Measurements from ENCODE around the gene FOXL2NB.

Gene FOXL2NB

DNA sequence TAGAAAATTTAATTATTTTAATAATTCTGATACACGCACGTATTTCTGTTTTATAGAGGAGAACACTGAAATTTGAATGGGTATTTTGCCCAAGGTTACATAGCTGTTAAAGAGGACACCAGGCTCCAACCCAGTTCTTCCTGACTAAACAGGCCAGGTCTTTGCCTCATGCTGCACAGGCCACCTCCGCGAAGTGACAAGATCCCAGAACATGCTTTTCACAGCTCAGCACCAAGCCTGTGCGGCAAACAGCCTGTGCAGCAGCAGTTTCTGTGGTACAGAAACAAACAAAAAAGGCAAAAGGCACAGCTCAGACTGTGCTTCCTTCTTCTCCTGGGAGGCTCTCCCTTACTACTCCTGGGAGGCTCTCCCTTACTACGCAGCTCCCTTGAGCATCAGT, 6.6 kb upstream of the FOXL2NB start:
- TF ChIP-seq CTCF (IDR thresholded peaks at IDR 0.05; ENCODE audit: low read depth, low read length), result no peak
- in situ Hi-C loops (cut with HindIII; ENCODE audit: low sequenced_read_pairs), result loop anchor here (10.0 kb wide), 1 partner anchor 404 kb away; the partner anchor contains the start of gene MRPS22
- no peak for DNase-seq (ENCODE audit: low read depth, low spot score)
- H3K4me3 ChIP-seq (ENCODE audit: low read depth, low read length), result no peak overlapping the region

GRCh38 chr3:138941259-138941885, 5.6 kb upstream of the FOXL2NB start:
- no peak overlapping the region for H3K4me3 ChIP-seq (ENCODE audit: low read depth, low read length)
- peak; percentile 36 for DNase-seq (ENCODE audit: low read depth, low spot score)
- peak; percentile 72 for TF ChIP-seq CTCF (IDR thresholded peaks at IDR 0.05; ENCODE audit: low read depth, low read length)
- in situ Hi-C loops (cut with HindIII; ENCODE audit: low sequenced_read_pairs), result loop anchor here (10.0 kb wide), 1 partner anchor 403 kb away; the partner anchor contains the start of gene MRPS22

- H3K4me3 ChIP-seq (ENCODE audit: low read depth, low read length), result no peak overlapping the region
- DNase-seq (ENCODE audit: low read depth, low spot score), result no peak
- in situ Hi-C loops (cut with HindIII; ENCODE audit: low sequenced_read_pairs), result loop anchor here (10.0 kb wide), 1 partner anchor 403 kb away; the partner anchor contains the start of gene MRPS22
Measured at GRCh38 chr3:138942271-138942670, 4.7 kb upstream of the FOXL2NB start.

DNA sequence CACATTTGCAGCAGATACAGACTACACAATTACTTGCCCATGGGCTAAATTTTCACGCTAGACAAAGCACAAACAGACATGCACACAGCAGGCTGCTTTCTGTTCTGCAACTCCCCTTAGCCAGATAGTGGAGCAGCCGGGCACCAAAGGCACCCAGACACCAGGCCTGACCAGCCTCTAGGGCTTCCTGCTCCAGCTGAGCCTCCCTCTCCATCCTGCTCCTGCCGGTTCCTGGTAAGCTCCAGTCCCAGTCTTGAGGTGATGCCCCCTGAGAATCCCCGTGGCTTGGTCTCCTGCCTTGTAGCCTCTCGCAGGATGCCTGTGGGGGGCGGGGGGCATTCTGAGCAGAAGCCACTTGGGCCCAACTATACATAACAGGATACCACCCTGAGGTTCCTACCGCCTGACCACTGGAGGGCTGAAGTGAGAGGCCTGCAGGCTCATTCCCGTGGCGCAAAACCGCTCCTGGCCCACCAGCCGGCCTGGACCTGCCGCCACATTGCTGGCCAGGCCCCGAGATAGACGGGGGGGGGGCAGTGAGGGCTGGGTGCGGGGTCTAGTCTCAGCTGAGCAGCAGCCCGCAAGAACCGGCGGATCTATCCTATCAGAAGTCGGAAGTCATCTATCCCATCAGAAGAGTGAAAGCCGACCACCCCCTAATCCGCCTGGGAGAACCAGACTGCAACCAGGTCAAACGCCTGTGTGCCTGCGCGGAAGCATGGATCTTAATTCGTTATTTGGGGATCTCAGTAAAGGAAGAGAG, 4.0 kb upstream of the FOXL2NB start:
- in situ Hi-C loops (cut with HindIII; ENCODE audit: low sequenced_read_pairs), result loop anchor here (10.0 kb wide), 1 partner anchor 402 kb away; the partner anchor contains the start of gene MRPS22
- no peak for DNase-seq (ENCODE audit: low read depth, low spot score)
- peak; percentile 17 for TF ChIP-seq CTCF (IDR thresholded peaks at IDR 0.05; ENCODE audit: low read depth, low read length)
- peak overlapping the region; percentile 40 for H3K4me3 ChIP-seq (ENCODE audit: low read depth, low read length)

More at GRCh38 chr3:138942271-138942670, 4.7 kb upstream of the FOXL2NB start:
- no peak for TF ChIP-seq CTCF (IDR thresholded peaks at IDR 0.05; ENCODE audit: low read depth, low read length)

- no peak for TF ChIP-seq CTCF (IDR thresholded peaks at IDR 0.05; ENCODE audit: low read depth, low read length)
- in situ Hi-C loops (cut with HindIII; ENCODE audit: low sequenced_read_pairs), result loop anchor here (10.0 kb wide), 1 partner anchor 401 kb away; the partner anchor contains the start of gene MRPS22
Measured at GRCh38 chr3:138943724-138944653, 3.0 kb upstream of the FOXL2NB start.

GRCh38 chr3:138944654-138944928, 2.4 kb upstream of the FOXL2NB start:
- in situ Hi-C loops (cut with HindIII; ENCODE audit: low sequenced_read_pairs), result loop anchor here (10.0 kb wide), 1 partner anchor 400 kb away; the partner anchor contains the start of gene MRPS22
- peak overlapping the region; percentile 40 for H3K4me3 ChIP-seq (ENCODE audit: low read depth, low read length)
- TF ChIP-seq CTCF (IDR thresholded peaks at IDR 0.05; ENCODE audit: low read depth, low read length), result no peak
- DNase-seq (ENCODE audit: low read depth, low spot score), result peak; percentile 31

More at GRCh38 chr3:138943724-138944653, 3.0 kb upstream of the FOXL2NB start:
- peak overlapping the region; percentile 40 for H3K4me3 ChIP-seq (ENCODE audit: low read depth, low read length)
- DNase-seq (ENCODE audit: low read depth, low spot score), result peak; percentile 66

Measured in astrocyte of the spinal cord (primary cell).